Measurements from ENCODE around the gene GFRA1. TPM values are rescaled to one million over a fixed set of nuclear protein-coding genes. Genes with fewer than 3 reads are reported as not detected.

GFRA1 gene
- total and polyA plus RNA-seq, 2 of the 4 experiments (the other 2 are of a cell fraction): 9.1 to 9.3 TPM

DNA sequence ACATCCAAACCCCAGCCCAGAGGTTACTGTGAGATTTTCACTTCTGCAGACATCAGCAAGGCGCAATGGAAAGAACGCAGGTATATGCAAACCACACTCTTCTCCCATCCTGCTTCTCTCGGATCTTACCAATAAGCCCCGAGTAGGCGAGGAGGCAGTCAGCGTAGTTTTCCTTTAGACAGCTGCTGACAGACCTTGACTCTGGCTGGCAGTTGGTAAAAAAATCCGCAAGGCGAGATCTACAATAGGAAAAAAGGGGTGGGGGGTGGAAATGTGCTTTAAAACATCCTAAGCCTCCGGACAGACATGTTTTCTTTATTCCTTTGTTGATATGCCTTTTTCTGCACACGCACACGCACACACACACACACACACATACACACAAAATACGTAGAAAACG, 176.5 kb downstream of the GFRA1 start:
- Histone ChIP-seq H3K9ac (ENCODE audit: low read depth, low read length) (no peak overlapping the region), H3K4me3 (ENCODE audit: insufficient read depth, low read depth, low read length) (no peak overlapping the region), H2BK20ac (ENCODE audit: low read depth, low read length) (no peak overlapping the region), H2AFZ (replicated peaks; ENCODE audit: low read length, poor library complexity) (no peak overlapping the region), H3K79me1 (ENCODE audit: low read depth in 1 of 2, low read length in 2 of 2) (no peaks in the 10 kb centered on the region), H3K14ac (replicated peaks; ENCODE audit: low read depth, low read length) (no peak overlapping the region), H2BK15ac (ENCODE audit: low read depth, low read length) (no peak overlapping the region), H3K36me3 (ENCODE audit: control insufficient read depth, insufficient read depth, low read length) (no peaks in the 10 kb centered on the region), H4K8ac (ENCODE audit: low read depth in 2 of 2, low read length in 2 of 2) (no peak overlapping the region), H2BK5ac (ENCODE audit: low read depth, low read length, poor library complexity, severe bottlenecking) (no peak overlapping the region), H2AK5ac (ENCODE audit: low read depth, low read length) (no peak overlapping the region), H3K4me2 (ENCODE audit: low read depth, low read length) (no peak overlapping the region), H4K91ac (ENCODE audit: insufficient read depth, low read depth, low read length) (no peak overlapping the region), H2AK9ac (replicated peaks; ENCODE audit: low read depth, low read length, poor library complexity) (no peak overlapping the region), H3K27me3 (ENCODE audit: control insufficient read depth, insufficient read depth, low read length) (no peaks in the 10 kb centered on the region), H2BK120ac (ENCODE audit: low read depth, low read length) (no peak overlapping the region), H3K9me1 (ENCODE audit: insufficient read depth, low read length) (no peaks in the 10 kb centered on the region), H3K9me3 (ENCODE audit: control insufficient read depth, insufficient read depth, low read length) (0 out of 2 replicates have a peak, but pooled peaks cover 2% of the 10 kb centered on the region), H3K18ac (ENCODE audit: low read depth, low read length) (no peak overlapping the region), H3K4me1 (ENCODE audit: control insufficient read depth, insufficient read depth, low read length) (no peaks in the 10 kb centered on the region), H4K5ac (ENCODE audit: low read depth, low read length) (no peak overlapping the region), H3K56ac (ENCODE audit: extremely low read depth, insufficient read depth, low read length) (no peak overlapping the region), H4K20me1 (ENCODE audit: insufficient read depth, low read length) (no peaks in the 10 kb centered on the region), H3K27ac (ENCODE audit: insufficient read depth, low read length) (no peak overlapping the region), H3K23ac (ENCODE audit: low read depth, low read length) (no peak overlapping the region), H3K4ac (ENCODE audit: low read depth, low read length) (no peak overlapping the region)
- CTCF ChIA-PET: no interaction called here
- intact Hi-C loops (cut with micrococcal nuclease) (loop anchor here (10.0 kb wide), 1 partner anchor 178 kb away; the partner anchor contains the start of gene GFRA1), in situ Hi-C loops (cut with MboI; ENCODE audit: low sequenced_read_pairs) (no loop called here), dilution Hi-C loops (cut with HindIII; ENCODE audit: low sequenced_read_pairs, unreplicated experiment) (no loop called here)
- ATAC-seq (ENCODE audit: low read depth) (no peak), DNase-seq (no peak)
- no CpG with 5 or more reads among the region's 13 CpGs for WGBS, 2 experiments (ENCODE audit: extremely low coverage in 2 of 2, insufficient read length in 1 of 2)
- POLR2A ChIA-PET (ENCODE audit: unreplicated experiment): no interaction called here
- TF ChIP-seq, protein P1, sequence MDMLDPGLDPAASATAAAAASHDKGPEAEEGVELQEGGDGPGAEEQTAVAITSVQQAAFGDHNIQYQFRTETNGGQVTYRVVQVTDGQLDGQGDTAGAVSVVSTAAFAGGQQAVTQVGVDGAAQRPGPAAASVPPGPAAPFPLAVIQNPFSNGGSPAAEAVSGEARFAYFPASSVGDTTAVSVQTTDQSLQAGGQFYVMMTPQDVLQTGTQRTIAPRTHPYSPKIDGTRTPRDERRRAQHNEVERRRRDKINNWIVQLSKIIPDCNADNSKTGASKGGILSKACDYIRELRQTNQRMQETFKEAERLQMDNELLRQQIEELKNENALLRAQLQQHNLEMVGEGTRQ (IDR thresholded peaks at IDR 0.05; ENCODE audit: low read depth, low read length): no peak
- no peak for TF ChIP-seq RCOR1 (IDR thresholded peaks at IDR 0.05; ENCODE audit: insufficient replicate concordance, low read length)
- TF ChIP-seq, protein P2, sequence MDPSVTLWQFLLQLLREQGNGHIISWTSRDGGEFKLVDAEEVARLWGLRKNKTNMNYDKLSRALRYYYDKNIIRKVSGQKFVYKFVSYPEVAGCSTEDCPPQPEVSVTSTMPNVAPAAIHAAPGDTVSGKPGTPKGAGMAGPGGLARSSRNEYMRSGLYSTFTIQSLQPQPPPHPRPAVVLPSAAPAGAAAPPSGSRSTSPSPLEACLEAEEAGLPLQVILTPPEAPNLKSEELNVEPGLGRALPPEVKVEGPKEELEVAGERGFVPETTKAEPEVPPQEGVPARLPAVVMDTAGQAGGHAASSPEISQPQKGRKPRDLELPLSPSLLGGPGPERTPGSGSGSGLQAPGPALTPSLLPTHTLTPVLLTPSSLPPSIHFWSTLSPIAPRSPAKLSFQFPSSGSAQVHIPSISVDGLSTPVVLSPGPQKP (IDR thresholded peaks at IDR 0.05; ENCODE audit: borderline replicate concordance, low read depth, low read length): no peak
- no peak for TF ChIP-seq MAZ (IDR thresholded peaks at IDR 0.05; ENCODE audit: borderline replicate concordance, low read depth, low read length)
- TF ChIP-seq RFX5 (IDR thresholded peaks at IDR 0.05; ENCODE audit: low read depth, low read length): no peak
- no peak for TF ChIP-seq CEBPB (IDR thresholded peaks at IDR 0.05; ENCODE audit: low read depth, low read length)
- no peak for TF ChIP-seq MAFK (IDR thresholded peaks at IDR 0.05; ENCODE audit: low read depth, low read length)
- TF ChIP-seq, protein P3, sequence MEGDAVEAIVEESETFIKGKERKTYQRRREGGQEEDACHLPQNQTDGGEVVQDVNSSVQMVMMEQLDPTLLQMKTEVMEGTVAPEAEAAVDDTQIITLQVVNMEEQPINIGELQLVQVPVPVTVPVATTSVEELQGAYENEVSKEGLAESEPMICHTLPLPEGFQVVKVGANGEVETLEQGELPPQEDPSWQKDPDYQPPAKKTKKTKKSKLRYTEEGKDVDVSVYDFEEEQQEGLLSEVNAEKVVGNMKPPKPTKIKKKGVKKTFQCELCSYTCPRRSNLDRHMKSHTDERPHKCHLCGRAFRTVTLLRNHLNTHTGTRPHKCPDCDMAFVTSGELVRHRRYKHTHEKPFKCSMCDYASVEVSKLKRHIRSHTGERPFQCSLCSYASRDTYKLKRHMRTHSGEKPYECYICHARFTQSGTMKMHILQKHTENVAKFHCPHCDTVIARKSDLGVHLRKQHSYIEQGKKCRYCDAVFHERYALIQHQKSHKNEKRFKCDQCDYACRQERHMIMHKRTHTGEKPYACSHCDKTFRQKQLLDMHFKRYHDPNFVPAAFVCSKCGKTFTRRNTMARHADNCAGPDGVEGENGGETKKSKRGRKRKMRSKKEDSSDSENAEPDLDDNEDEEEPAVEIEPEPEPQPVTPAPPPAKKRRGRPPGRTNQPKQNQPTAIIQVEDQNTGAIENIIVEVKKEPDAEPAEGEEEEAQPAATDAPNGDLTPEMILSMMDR (conservative IDR thresholded peaks at IDR 0.05; ENCODE audit: low read depth, low read length): no peak
- no peak for TF ChIP-seq SMC3 (IDR thresholded peaks at IDR 0.05; ENCODE audit: low read depth, low read length)
- TF ChIP-seq NFE2L2 (IDR thresholded peaks at IDR 0.05; ENCODE audit: low read depth, low read length): no peak
- TF ChIP-seq BHLHE40 (IDR thresholded peaks at IDR 0.05; ENCODE audit: low read depth, low read length): no peak
- no peak for TF ChIP-seq POLR2A (IDR thresholded peaks at IDR 0.05; ENCODE audit: low read depth, low read length)
- TF ChIP-seq RAD21 (IDR thresholded peaks at IDR 0.05; ENCODE audit: low read length): no peak
- no peak for TF ChIP-seq FOS (IDR thresholded peaks at IDR 0.05; ENCODE audit: low read depth, low read length)
- TF ChIP-seq CHD1 (IDR thresholded peaks at IDR 0.05; ENCODE audit: low read depth, low read length): no peak
- TF ChIP-seq MXI1 (IDR thresholded peaks at IDR 0.05; ENCODE audit: borderline replicate concordance, low read depth, low read length): no peak
- BruUV-seq (replicated peaks): no TSS peak
